WTC11 (cell line): ENCODE data around the gene C3. TPM values are rescaled to one million over a fixed set of nuclear protein-coding genes. Genes with fewer than 3 reads are reported as not detected.

ENCODE experiments used
- ATAC-seq: fragments of 200-7000 bp; cut with Tn5 transposase; 2 replicates; pipeline ENCODE4 v1.10.0; 2021; ENCODE audit warnings: mild to moderate bottlenecking, moderate library complexity
- CTCF ChIA-PET: fragments of 300-600 bp; sonication (Branson Sonifier 250); formaldehyde crosslinking; loops from one replicate; lab custom pipeline; 2021; ENCODE audit warnings: antibody characterized with exemption; lab: Charles Lee
- POLR2A ChIA-PET: fragments of 350-600 bp; sonication (Branson Sonifier 250); formaldehyde crosslinking; loops from one replicate; lab custom pipeline; 2021; ENCODE audit warnings: antibody characterized with exemption; lab: Charles Lee
- DNase-seq: peaks from one replicate; pipeline ENCODE4 v3.0.0; 2021; ENCODE audit warnings: low spot score
- H3K27ac Mint-ChIP-seq: 2 replicates; pipeline ENCODE4 v1.8.0; 2021; ENCODE audit warnings: mixed read lengths
- H3K27me3 Mint-ChIP-seq: 2 replicates; pipeline ENCODE4 v1.8.0; 2021; ENCODE audit warnings: low read depth, mild to moderate bottlenecking, moderate library complexity, mixed read lengths
- H3K36me3 Mint-ChIP-seq: 2 replicates; pipeline ENCODE4 v1.8.0; 2021; ENCODE audit warnings: mixed read lengths
- H3K4me1 Mint-ChIP-seq: 2 replicates; pipeline ENCODE4 v1.8.0; 2022; ENCODE audit warnings: mixed read lengths
- H3K4me3 Mint-ChIP-seq: 2 replicates; pipeline ENCODE4 v1.8.0; 2021; ENCODE audit warnings: mild to moderate bottlenecking, moderate library complexity, mixed read lengths
- H3K9me3 Mint-ChIP-seq: 2 replicates; pipeline ENCODE4 v1.8.0; 2021; ENCODE audit warnings: mixed read lengths
- GTF2I ChIP-seq: fragments of 250-450 bp; sonication (Bioruptor Pico); conservative IDR thresholded peaks from 2 replicates; pipeline ENCODE4 v1.4.0; 2021; ENCODE audit warnings: mild to moderate bottlenecking
- JUN ChIP-seq: sonication (generic); formaldehyde crosslinking; IDR thresholded peaks from 2 replicates; pipeline ENCODE4 v1.8.0; 2023; ENCODE audit warnings: mild to moderate bottlenecking, missing genetic modification reagents
- MXD4 ChIP-seq: fragments of 250-450 bp; sonication (Bioruptor Pico); IDR thresholded peaks from 2 replicates; pipeline ENCODE4 v1.8.0; 2021; ENCODE audit warnings: mild to moderate bottlenecking, moderate library complexity, borderline replicate concordance
- NFATC4 ChIP-seq: fragments of 250-450 bp; sonication (Bioruptor Pico); IDR thresholded peaks from 2 replicates; pipeline ENCODE4 v1.9.0; 2021; ENCODE audit warnings: mild to moderate bottlenecking
- TCF7 ChIP-seq: sonication (generic); formaldehyde crosslinking; IDR thresholded peaks from 2 replicates; pipeline ENCODE4 v1.8.0; 2022; ENCODE audit warnings: mild to moderate bottlenecking, low read depth, missing genetic modification reagents, moderate library complexity
- TEAD4 ChIP-seq: sonication (generic); formaldehyde crosslinking; IDR thresholded peaks from 2 replicates; pipeline ENCODE4 v1.8.0; 2022; ENCODE audit warnings: mild to moderate bottlenecking, missing genetic modification reagents
- ZNF232 ChIP-seq: sonication (generic); formaldehyde crosslinking; IDR thresholded peaks from 2 replicates; pipeline ENCODE4 v1.8.0; 2022; ENCODE audit warnings: mild to moderate bottlenecking, missing genetic modification reagents
- ZNF317 ChIP-seq: sonication (generic); formaldehyde crosslinking; IDR thresholded peaks from 2 replicates; pipeline ENCODE4 v1.8.1; 2023; ENCODE audit warnings: low read depth, mild to moderate bottlenecking, moderate library complexity, missing genetic modification reagents, borderline replicate concordance
- ZNF396 ChIP-seq: fragments of 250-450 bp; sonication (Bioruptor Pico); IDR thresholded peaks from 2 replicates; pipeline ENCODE4 v1.8.0; 2021; ENCODE audit warnings: mild to moderate bottlenecking, moderate library complexity, borderline replicate concordance
- total RNA-seq: library from RNA; stranded (reverse); gene quantifications from 3 replicates; pipeline ENCODE4 v1.2.3, GENCODE V29; 2021
- TF ChIP-seq, protein P1 (sequence below): sonication (generic); formaldehyde crosslinking; IDR thresholded peaks from 2 replicates; pipeline ENCODE4 v1.8.0; 2023; ENCODE audit warnings: mild to moderate bottlenecking, missing genetic modification reagents
- TF ChIP-seq, protein P2 (sequence below): sonication (generic); formaldehyde crosslinking; IDR thresholded peaks from 2 replicates; pipeline ENCODE4 v1.8.0; 2023; ENCODE audit warnings: missing genetic modification reagents
- TF ChIP-seq, protein P3 (sequence below): sonication (generic); formaldehyde crosslinking; IDR thresholded peaks from 2 replicates; pipeline ENCODE4 v1.8.1; 2023; ENCODE audit warnings: mild to moderate bottlenecking, missing genetic modification reagents, borderline replicate concordance

The C3 gene
- total RNA-seq, 1 experiment from 2014 or later: 7.0 TPM

DNA sequence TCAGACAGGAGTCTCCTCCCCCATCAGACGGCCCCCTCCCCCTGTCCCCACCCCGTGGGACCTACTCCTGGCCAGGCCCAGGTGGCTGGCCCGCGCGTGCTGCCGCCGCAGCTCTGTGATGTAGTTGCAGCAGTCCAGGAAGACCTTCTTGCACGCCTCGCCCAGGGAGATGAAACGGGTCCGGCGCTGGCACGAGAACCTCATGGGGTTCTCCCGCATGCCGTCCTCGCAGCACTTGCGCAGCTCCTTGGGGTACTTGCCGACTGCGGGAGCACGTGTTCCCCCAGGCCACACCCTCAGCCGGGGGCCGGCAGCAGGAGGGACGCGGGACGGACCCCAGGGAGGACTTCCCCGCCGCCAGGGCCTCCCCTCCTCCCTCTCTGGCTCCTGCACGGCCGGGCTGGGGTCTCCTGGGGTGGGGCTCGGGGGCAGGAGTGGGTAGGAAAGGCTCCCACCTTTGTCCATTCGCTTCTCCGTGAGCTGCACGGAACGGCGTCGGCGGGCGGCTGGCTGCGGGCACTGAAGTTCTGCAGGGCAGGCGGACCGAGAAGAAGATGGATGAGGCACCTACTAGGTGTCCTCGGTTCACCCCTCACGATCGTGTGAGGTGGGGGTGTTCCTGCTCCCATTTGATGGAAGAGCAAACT lies 13.3 kb downstream of the C3 start:
- Mint-ChIP-seq H3K36me3 (no peaks in the 10 kb centered on the region), H3K4me3 (no peak overlapping the region), H3K27ac (no peak overlapping the region), H3K9me3 (no peaks in the 10 kb centered on the region), H3K4me1 (peaks cover 13% of the 10 kb centered on the region), H3K27me3 (peaks cover 34% of the 10 kb centered on the region)
- ChIA-PET CTCF (interaction anchor here (0.5 kb wide), 1 partner anchor 127 kb away, joined by 4 read pairs; no protein-coding TSS in a partner anchor), POLR2A (no interaction called here)
- DNase-seq (no peak), ATAC-seq (no peak)
- TF ChIP-seq, protein P1, sequence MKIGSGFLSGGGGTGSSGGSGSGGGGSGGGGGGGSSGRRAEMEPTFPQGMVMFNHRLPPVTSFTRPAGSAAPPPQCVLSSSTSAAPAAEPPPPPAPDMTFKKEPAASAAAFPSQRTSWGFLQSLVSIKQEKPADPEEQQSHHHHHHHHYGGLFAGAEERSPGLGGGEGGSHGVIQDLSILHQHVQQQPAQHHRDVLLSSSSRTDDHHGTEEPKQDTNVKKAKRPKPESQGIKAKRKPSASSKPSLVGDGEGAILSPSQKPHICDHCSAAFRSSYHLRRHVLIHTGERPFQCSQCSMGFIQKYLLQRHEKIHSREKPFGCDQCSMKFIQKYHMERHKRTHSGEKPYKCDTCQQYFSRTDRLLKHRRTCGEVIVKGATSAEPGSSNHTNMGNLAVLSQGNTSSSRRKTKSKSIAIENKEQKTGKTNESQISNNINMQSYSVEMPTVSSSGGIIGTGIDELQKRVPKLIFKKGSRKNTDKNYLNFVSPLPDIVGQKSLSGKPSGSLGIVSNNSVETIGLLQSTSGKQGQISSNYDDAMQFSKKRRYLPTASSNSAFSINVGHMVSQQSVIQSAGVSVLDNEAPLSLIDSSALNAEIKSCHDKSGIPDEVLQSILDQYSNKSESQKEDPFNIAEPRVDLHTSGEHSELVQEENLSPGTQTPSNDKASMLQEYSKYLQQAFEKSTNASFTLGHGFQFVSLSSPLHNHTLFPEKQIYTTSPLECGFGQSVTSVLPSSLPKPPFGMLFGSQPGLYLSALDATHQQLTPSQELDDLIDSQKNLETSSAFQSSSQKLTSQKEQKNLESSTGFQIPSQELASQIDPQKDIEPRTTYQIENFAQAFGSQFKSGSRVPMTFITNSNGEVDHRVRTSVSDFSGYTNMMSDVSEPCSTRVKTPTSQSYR (CRISPR knock-in tag): no peak
- no peak for TF ChIP-seq MXD4
- TF ChIP-seq ZNF396 (CRISPR knock-in tag): no peak
- TF ChIP-seq JUN (CRISPR knock-in tag): no peak
- no peak for TF ChIP-seq ZNF317 (CRISPR knock-in tag)
- TF ChIP-seq, protein P2, sequence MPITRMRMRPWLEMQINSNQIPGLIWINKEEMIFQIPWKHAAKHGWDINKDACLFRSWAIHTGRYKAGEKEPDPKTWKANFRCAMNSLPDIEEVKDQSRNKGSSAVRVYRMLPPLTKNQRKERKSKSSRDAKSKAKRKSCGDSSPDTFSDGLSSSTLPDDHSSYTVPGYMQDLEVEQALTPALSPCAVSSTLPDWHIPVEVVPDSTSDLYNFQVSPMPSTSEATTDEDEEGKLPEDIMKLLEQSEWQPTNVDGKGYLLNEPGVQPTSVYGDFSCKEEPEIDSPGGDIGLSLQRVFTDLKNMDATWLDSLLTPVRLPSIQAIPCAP (CRISPR knock-in tag): no peak
- no peak for TF ChIP-seq TEAD4 (CRISPR knock-in tag)
- TF ChIP-seq, protein P3, sequence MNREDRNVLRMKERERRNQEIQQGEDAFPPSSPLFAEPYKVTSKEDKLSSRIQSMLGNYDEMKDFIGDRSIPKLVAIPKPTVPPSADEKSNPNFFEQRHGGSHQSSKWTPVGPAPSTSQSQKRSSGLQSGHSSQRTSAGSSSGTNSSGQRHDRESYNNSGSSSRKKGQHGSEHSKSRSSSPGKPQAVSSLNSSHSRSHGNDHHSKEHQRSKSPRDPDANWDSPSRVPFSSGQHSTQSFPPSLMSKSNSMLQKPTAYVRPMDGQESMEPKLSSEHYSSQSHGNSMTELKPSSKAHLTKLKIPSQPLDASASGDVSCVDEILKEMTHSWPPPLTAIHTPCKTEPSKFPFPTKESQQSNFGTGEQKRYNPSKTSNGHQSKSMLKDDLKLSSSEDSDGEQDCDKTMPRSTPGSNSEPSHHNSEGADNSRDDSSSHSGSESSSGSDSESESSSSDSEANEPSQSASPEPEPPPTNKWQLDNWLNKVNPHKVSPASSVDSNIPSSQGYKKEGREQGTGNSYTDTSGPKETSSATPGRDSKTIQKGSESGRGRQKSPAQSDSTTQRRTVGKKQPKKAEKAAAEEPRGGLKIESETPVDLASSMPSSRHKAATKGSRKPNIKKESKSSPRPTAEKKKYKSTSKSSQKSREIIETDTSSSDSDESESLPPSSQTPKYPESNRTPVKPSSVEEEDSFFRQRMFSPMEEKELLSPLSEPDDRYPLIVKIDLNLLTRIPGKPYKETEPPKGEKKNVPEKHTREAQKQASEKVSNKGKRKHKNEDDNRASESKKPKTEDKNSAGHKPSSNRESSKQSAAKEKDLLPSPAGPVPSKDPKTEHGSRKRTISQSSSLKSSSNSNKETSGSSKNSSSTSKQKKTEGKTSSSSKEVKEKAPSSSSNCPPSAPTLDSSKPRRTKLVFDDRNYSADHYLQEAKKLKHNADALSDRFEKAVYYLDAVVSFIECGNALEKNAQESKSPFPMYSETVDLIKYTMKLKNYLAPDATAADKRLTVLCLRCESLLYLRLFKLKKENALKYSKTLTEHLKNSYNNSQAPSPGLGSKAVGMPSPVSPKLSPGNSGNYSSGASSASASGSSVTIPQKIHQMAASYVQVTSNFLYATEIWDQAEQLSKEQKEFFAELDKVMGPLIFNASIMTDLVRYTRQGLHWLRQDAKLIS (CRISPR knock-in tag): no peak

DNA sequence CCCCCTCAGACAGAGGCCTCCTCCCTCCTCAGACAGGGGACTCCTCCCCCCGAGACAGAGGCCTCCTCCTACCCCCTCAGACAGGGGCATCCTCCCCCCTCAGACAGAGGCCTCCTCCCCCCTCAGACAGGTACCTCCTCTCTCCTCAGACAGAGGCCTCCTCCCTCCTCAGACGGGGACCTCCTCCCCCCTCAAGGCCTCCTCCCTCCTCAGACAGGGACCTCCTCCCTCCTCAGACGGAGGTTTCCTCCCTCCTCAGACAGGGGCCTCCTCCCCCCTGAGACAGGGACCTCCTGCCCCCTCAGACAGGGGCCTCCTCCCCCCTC lies 13.9 kb downstream of the C3 start:
- Mint-ChIP-seq H3K36me3 (no peaks in the 10 kb centered on the region), H3K27ac (no peak overlapping the region), H3K4me1 (peaks cover 12% of the 10 kb centered on the region), H3K27me3 (peaks cover 31% of the 10 kb centered on the region), H3K9me3 (no peaks in the 10 kb centered on the region), H3K4me3 (no peak overlapping the region)
- ChIA-PET POLR2A (no interaction called here), CTCF (no interaction called here)
- DNase-seq (no peak), ATAC-seq (no peak)
- TF ChIP-seq TCF7 (CRISPR knock-in tag): no peak
- TF ChIP-seq ZNF232 (CRISPR knock-in tag): no peak
- no peak for TF ChIP-seq GTF2I
- TF ChIP-seq JUN (CRISPR knock-in tag): no peak

DNA sequence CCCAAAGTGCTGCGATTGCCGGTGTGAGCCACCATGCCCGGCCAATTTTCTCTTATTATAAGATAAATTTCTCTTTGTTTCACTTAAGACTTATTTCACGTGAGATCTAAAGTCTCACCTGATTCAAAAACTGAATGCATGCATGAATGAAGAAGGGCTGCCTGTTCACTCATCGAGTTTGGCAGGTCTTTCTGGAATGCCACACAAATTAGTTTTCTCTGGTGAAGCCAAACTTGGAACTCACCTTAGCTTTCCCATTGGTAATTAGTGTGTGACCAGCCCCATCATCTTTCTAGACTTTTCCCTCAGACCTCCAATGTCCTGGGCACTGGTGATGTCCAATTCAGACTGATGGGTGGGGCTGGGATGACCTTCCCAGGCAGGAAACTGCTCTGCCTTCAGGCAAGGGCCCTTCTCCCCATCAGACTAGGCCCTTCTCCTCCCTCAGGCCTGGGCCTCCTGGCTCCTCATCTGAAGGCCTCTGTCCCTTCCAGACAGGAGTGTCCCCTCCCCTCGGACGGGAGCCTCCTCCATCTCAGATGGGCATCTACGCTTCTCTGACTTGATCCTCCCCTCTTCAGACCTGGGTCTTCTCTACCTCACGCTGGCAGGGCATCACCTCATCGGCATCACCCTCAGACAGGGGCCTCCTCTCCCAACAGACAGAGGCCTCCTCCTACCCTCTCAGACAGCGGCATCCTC lies 14.4 kb downstream of the C3 start:
- ATAC-seq (no peak), DNase-seq (no peak)
- Mint-ChIP-seq H3K4me1 (peaks cover 8% of the 10 kb centered on the region), H3K4me3 (no peak overlapping the region), H3K27me3 (peaks cover 26% of the 10 kb centered on the region), H3K27ac (no peak overlapping the region), H3K9me3 (no peaks in the 10 kb centered on the region), H3K36me3 (no peaks in the 10 kb centered on the region)
- ChIA-PET CTCF (no interaction called here), POLR2A (no interaction called here)
- TF ChIP-seq NFATC4 (CRISPR knock-in tag): no peak
